Adipose tissue (tissue), 3 donors: Measurements from ENCODE around the gene NKD1. TPM values are rescaled to one million over a fixed set of nuclear protein-coding genes. Genes with fewer than 3 reads are reported as not detected.
"Not testable (repeated sequence)": the region's sequence is repeated elsewhere in the genome, so short reads cannot be mapped to it uniquely, and the experiment has no call there.

Source experiments
- H3K27ac ChIP-seq: one replicate; pipeline ENCODE4 v1.5.1; 2013; ENCODE audit warnings: low read depth, low read length
- WGBS, 3 donors: extraction: QIAGEN DNeasy Blood & Tissue Kit; methylation state at CpG; one replicate each; pipeline ENCODE4 v1.1.7; 2013; 5-methylcytosine and 5-hydroxymethylcytosine counted together
- polyA plus RNA-seq, 3 donors: library from polyadenylated mRNA; stranded (reverse); fragments of 200-250 nt; gene quantifications; one replicate each; pipeline ENCODE4 v1.2.3, GENCODE V29; 2013
- donor health status: healthy with polysubstance abuse.
- donor health status: Bipolar disorder and iron deficiency.
- donor health status: healthy.

NKD1 gene
- polyA plus RNA-seq, 3 donors: 0.31 to 1.3 (median 1.1) TPM

- 64 to 82% (median 70%) methylated on average over 9 of the region's 9 CpGs for WGBS, 3 donors
- H3K27ac ChIP-seq: no peak overlapping the region
Observed at GRCh38 chr16:50568187-50568815, 20.1 kb downstream of the NKD1 start.

GRCh38 chr16:50570354-50570753, 22.2 kb downstream of the NKD1 start:
- WGBS, 3 donors: 87 to 92% (median 88%) methylated on average over 7 of the region's 7 CpGs
- no peak overlapping the region for H3K27ac ChIP-seq

GRCh38 chr16:50570808-50571598, 22.8 kb downstream of the NKD1 start:
- H3K27ac ChIP-seq: no peak overlapping the region
- 94 to 98% (median 98%) methylated on average over 11 of the region's 11 CpGs for WGBS, 3 donors

GRCh38 chr16:50571786-50572185, 23.6 kb downstream of the NKD1 start:
- WGBS, 3 donors: 94 to 98% (median 97%) methylated on average over 7 of the region's 7 CpGs
- no peak overlapping the region for H3K27ac ChIP-seq

- 84 to 87% (median 86%) methylated on average over 7 of the region's 7 CpGs for WGBS, 3 donors
- no peak overlapping the region for H3K27ac ChIP-seq
Observed at GRCh38 chr16:50572700-50573099, 24.5 kb downstream of the NKD1 start.

- H3K27ac ChIP-seq: no peak overlapping the region
- WGBS, 3 donors: 94 to 96% (median 95%) methylated on average over 5 of the region's 5 CpGs
Observed at GRCh38 chr16:50573279-50573678, 25.1 kb downstream of the NKD1 start.

- H3K27ac ChIP-seq: no peak overlapping the region
- WGBS, 3 donors: 66 to 79% (median 68%) methylated on average over 14 of the region's 14 CpGs
Observed at GRCh38 chr16:50573947-50574744, 25.9 kb downstream of the NKD1 start.

GRCh38 chr16:50574745-50575136, 26.5 kb downstream of the NKD1 start:
- no peak overlapping the region for H3K27ac ChIP-seq

GRCh38 chr16:50575743-50576142, 27.5 kb downstream of the NKD1 start:
- H3K27ac ChIP-seq: no peak overlapping the region
- 89 to 94% (median 93%) methylated on average over 2 of the region's 2 CpGs for WGBS, 3 donors

- WGBS, 3 donors: 95 to 99% (median 96%) methylated on average over 3 of the region's 3 CpGs
Observed at GRCh38 chr16:50576403-50577113, 28.4 kb downstream of the NKD1 start.

GRCh38 chr16:50578137-50578536, 29.9 kb downstream of the NKD1 start:
- 51 to 73% (median 63%) methylated on average over 2 of the region's 2 CpGs for WGBS, 3 donors
- no peak overlapping the region for H3K27ac ChIP-seq

More at GRCh38 chr16:50576403-50577113, 28.4 kb downstream of the NKD1 start:
- H3K27ac ChIP-seq: no peak overlapping the region

- WGBS, 3 donors: 98 to 99% (median 99%) methylated on average over 32 of the region's 32 CpGs
- not testable (repeated sequence) for H3K27ac ChIP-seq
Observed at GRCh38 chr16:50579373-50579772, 31.2 kb downstream of the NKD1 start.

- WGBS, 3 donors: 80 to 87% (median 82%) methylated on average over 8 of the region's 8 CpGs
- no peak overlapping the region for H3K27ac ChIP-seq
Observed at GRCh38 chr16:50580180-50580798, 32.1 kb downstream of the NKD1 start.

- WGBS, 3 donors: 78 to 93% (median 82%) methylated on average over 4 of the region's 4 CpGs
- no peak overlapping the region for H3K27ac ChIP-seq
Observed at GRCh38 chr16:50581845-50582244, 33.6 kb downstream of the NKD1 start.

GRCh38 chr16:50583211-50583610, 35.0 kb downstream of the NKD1 start:
- WGBS, 3 donors: 88 to 96% (median 94%) methylated on average over 3 of the region's 3 CpGs
- H3K27ac ChIP-seq: no peak overlapping the region

- no peak overlapping the region for H3K27ac ChIP-seq
- 37 to 76% (median 37%) methylated on average over 6 of the region's 6 CpGs for WGBS, 3 donors
Observed at GRCh38 chr16:50584033-50584722, 36.0 kb downstream of the NKD1 start.

GRCh38 chr16:50585331-50585776, 37.2 kb downstream of the NKD1 start:
- 56 to 75% (median 60%) methylated on average over 16 of the region's 16 CpGs for WGBS, 3 donors
- no peak overlapping the region for H3K27ac ChIP-seq

- 94 to 98% (median 98%) methylated on average over 2 of the region's 2 CpGs for WGBS, 3 donors
- H3K27ac ChIP-seq: no peak overlapping the region
Observed at GRCh38 chr16:50587543-50587942, 39.3 kb downstream of the NKD1 start.
